ENCODE data around the gene BACH2. TPM values are rescaled to one million over a fixed set of nuclear protein-coding genes. Genes with fewer than 3 reads are reported as not detected.
"Not testable (repeated sequence)": the region's sequence is repeated elsewhere in the genome, so short reads cannot be mapped to it uniquely, and the experiment has no call there.

The BACH2 gene
- total and polyA plus RNA-seq, 2 experiments from 2014 or later: under 0.01 TPM; not detected in 1

- Histone ChIP-seq H3K79me2 (ENCODE audit: insufficient read depth) (no peaks in the 10 kb centered on the region), H3K27me3 (replicated peaks; ENCODE audit: insufficient read depth) (0 out of 2 replicates have a peak, but pooled peaks cover 3% of the 10 kb centered on the region), H3K36me3 (ENCODE audit: low read depth) (no peaks in the 10 kb centered on the region), H3K4me2 (ENCODE audit: unreplicated experiment) (no peak overlapping the region), H3K9ac (no peak overlapping the region), H3K27ac (no peak overlapping the region), H2AFZ (no peak overlapping the region), H3K9me3 (ENCODE audit: low read depth) (no peaks in the 10 kb centered on the region), H3K4me3 (no peak overlapping the region), H3K9me2 (ENCODE audit: insufficient read depth) (no peaks in the 10 kb centered on the region), H3K4me1 (ENCODE audit: insufficient read depth) (peaks cover 7% of the 10 kb centered on the region; the same call in 1 of the 2 replicates), H4K20me1 (ENCODE audit: insufficient read depth) (no peaks in the 10 kb centered on the region), H3F3A (ENCODE audit: insufficient read depth) (no peaks in the 10 kb centered on the region)
- DNase-seq: peak; percentile 6
- WGBS, 2 experiments (ENCODE audit: low coverage in 1 of 2, low lambda C conversion rate in 2 of 2, missing lambda C conversion rate in 2 of 2): 50 to 60% methylated on average over 4 of the region's 4 CpGs
- TF ChIP-seq EZH2phosphoT487 (IDR thresholded peaks at IDR 0.05; ENCODE audit: insufficient read depth, low read depth): no peak
- no peak for TF ChIP-seq EZH2 (IDR thresholded peaks at IDR 0.05; ENCODE audit: insufficient read depth, poor library complexity, severe bottlenecking)
- in situ Hi-C loops (cut with MboI): no loop called here
These were observed 127.3 kb downstream of the BACH2 start for GRCh38 chr6:90169374-90169773.

GRCh38 chr6:90168693-90169131 lies 127.9 kb downstream of the BACH2 start:
- WGBS, 2 experiments (ENCODE audit: low coverage in 1 of 2, low lambda C conversion rate in 2 of 2, missing lambda C conversion rate in 2 of 2): 20 to 26% methylated on average over 4 of the region's 4 CpGs
- H3K27ac ChIP-seq: no peak overlapping the region
- H4K20me1 ChIP-seq (ENCODE audit: insufficient read depth): no peaks in the 10 kb centered on the region
- TF ChIP-seq EZH2phosphoT487 (IDR thresholded peaks at IDR 0.05; ENCODE audit: insufficient read depth, low read depth): no peak
- TF ChIP-seq EZH2 (IDR thresholded peaks at IDR 0.05; ENCODE audit: insufficient read depth, poor library complexity, severe bottlenecking): no peak
- peak; percentile 61 for DNase-seq
- H3K79me2 ChIP-seq (ENCODE audit: insufficient read depth): no peaks in the 10 kb centered on the region
- no peaks in the 10 kb centered on the region for H3K9me3 ChIP-seq (ENCODE audit: low read depth)
- H3K4me2 ChIP-seq (ENCODE audit: unreplicated experiment): no peak overlapping the region
- no peak overlapping the region for H3K4me3 ChIP-seq
- no peak overlapping the region for H3K9ac ChIP-seq
- in situ Hi-C loops (cut with MboI): no loop called here
- H3K27me3 ChIP-seq (replicated peaks; ENCODE audit: insufficient read depth): 0 out of 2 replicates have a peak, but pooled peaks cover 3% of the 10 kb centered on the region
- H3F3A ChIP-seq (ENCODE audit: insufficient read depth): no peaks in the 10 kb centered on the region
- H3K4me1 ChIP-seq (ENCODE audit: insufficient read depth): peaks cover 7% of the 10 kb centered on the region; the same call in 1 of the 2 replicates
- H2AFZ ChIP-seq: no peak overlapping the region
- no peaks in the 10 kb centered on the region for H3K9me2 ChIP-seq (ENCODE audit: insufficient read depth)
- no peaks in the 10 kb centered on the region for H3K36me3 ChIP-seq (ENCODE audit: low read depth)

DNA sequence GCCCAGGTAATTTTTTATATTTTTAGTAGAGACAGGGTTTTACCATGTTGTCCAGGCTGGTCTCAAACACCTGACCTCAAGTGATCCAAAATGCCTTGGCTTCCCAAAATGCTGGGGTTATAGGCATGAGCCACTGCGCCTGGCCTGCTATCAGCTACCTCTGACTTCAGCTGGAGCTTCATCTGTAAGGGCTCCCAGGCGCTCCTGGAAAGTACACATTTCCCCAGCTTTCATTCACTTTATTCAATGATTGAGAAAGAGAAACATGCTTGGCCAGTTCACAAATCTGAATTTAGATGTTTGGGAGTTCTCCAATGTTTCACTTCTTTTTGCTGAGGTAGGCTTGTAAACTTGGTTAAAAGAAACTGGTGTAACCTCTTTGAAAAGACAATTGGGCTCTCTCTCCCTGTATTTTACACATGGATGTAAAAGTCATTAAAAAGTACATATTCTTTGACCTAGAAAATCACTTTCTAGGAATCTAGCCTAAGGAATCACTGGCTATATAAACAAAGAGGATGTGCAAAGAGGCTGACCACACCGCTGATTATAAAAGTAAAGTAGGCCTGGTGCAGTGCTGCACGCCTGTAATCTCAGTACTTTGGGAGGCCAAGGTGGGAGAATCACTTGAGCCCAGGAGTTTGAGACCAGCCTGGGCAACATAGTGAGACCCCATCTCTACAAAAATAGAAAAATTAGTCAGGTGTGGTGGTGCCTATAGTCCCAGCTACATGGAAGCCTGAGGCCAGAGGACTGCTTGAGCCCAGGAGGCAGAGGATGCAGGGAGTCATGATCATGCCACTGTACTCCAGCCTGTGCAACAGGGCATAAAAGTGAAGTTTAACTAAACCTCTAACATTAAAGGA lies 128.9 kb downstream of the BACH2 start:
- WGBS, 2 experiments (ENCODE audit: low coverage in 1 of 2, low lambda C conversion rate in 2 of 2, missing lambda C conversion rate in 2 of 2): 88 to 95% methylated on average over 4 of the region's 4 CpGs
- in situ Hi-C loops (cut with MboI): no loop called here
- H3K27ac ChIP-seq: no peak overlapping the region

GRCh38 chr6:90166155-90166924 lies 130.3 kb downstream of the BACH2 start:
- H2AFZ ChIP-seq; H3K27me3 ChIP-seq (replicated peaks; ENCODE audit: insufficient read depth); H3K4me1 ChIP-seq (ENCODE audit: insufficient read depth); H3K4me2 ChIP-seq (ENCODE audit: unreplicated experiment); DNase-seq; H3F3A ChIP-seq (ENCODE audit: insufficient read depth); H3K79me2 ChIP-seq (ENCODE audit: insufficient read depth); H3K27ac ChIP-seq; H3K9ac ChIP-seq; H3K9me3 ChIP-seq (ENCODE audit: low read depth); in situ Hi-C loops (cut with MboI); H3K36me3 ChIP-seq (ENCODE audit: low read depth); H3K4me3 ChIP-seq; H4K20me1 ChIP-seq (ENCODE audit: insufficient read depth); H3K9me2 ChIP-seq (ENCODE audit: insufficient read depth): not testable (repeated sequence)
- 78% methylated on average over 6 to 7 of the region's 7 CpGs for WGBS, 2 experiments (ENCODE audit: low coverage in 1 of 2, low lambda C conversion rate in 2 of 2, missing lambda C conversion rate in 2 of 2)

More for the DNA sequence above, 128.9 kb downstream of the BACH2 start:
- peaks cover 4% of the 10 kb centered on the region; the same call in 1 of the 2 replicates for H3K27me3 ChIP-seq (replicated peaks; ENCODE audit: insufficient read depth)
- TF ChIP-seq EZH2 (IDR thresholded peaks at IDR 0.05; ENCODE audit: insufficient read depth, poor library complexity, severe bottlenecking) (no peak), EZH2phosphoT487 (IDR thresholded peaks at IDR 0.05; ENCODE audit: insufficient read depth, low read depth) (no peak)
- no peaks in the 10 kb centered on the region for H3F3A ChIP-seq (ENCODE audit: insufficient read depth)
- no peak overlapping the region for H3K4me3 ChIP-seq
- no peaks in the 10 kb centered on the region for H3K9me3 ChIP-seq (ENCODE audit: low read depth)
- H3K36me3 ChIP-seq (ENCODE audit: low read depth): no peaks in the 10 kb centered on the region
- H3K4me2 ChIP-seq (ENCODE audit: unreplicated experiment): no peak overlapping the region
- H3K9ac ChIP-seq: no peak overlapping the region
- H4K20me1 ChIP-seq (ENCODE audit: insufficient read depth): no peaks in the 10 kb centered on the region
- no peak for DNase-seq
- H2AFZ ChIP-seq: no peak overlapping the region
- no peaks in the 10 kb centered on the region for H3K79me2 ChIP-seq (ENCODE audit: insufficient read depth)
- peaks cover 7% of the 10 kb centered on the region; the same call in 1 of the 2 replicates for H3K4me1 ChIP-seq (ENCODE audit: insufficient read depth)
- H3K9me2 ChIP-seq (ENCODE audit: insufficient read depth): no peaks in the 10 kb centered on the region

Data from GM23248 (cell line).